K562 (cell line): ENCODE measurements around the gene TMED10. TPM values are rescaled to one million over a fixed set of nuclear protein-coding genes. Genes with fewer than 3 reads are reported as not detected.

ENCODE experiments used
- ATAC-seq: fragments of 200-7000 bp; cut with Tn5 transposase; 3 replicates; pipeline ENCODE4 v1.9.1; 2020; ENCODE audit warnings: moderate library complexity
- BruUV-seq: library from RNA; stranded (reverse); fragments of 400-500 nt; replicated peaks from 2 replicates; lab custom pipeline; 2021; lab: Mats Ljungman, UMichigan
- CTCF ChIA-PET: fragments of 300-600 bp; formaldehyde crosslinking; extraction: SDS; loops from one replicate; lab custom pipeline; 2021; ENCODE audit warnings: low intra/inter-chr PET ratio; lab: Yijun Ruan, JAX
- POLR2A ChIA-PET: fragments of 300-600, 350-650 bp; sonication (Branson Sonifier 250); formaldehyde crosslinking; extraction: SDS; loops from one replicate; lab custom pipeline; 2021; ENCODE audit warnings: antibody characterized with exemption, inconsistent platforms; lab: Yijun Ruan, JAX
- DNase-seq, 4 experiments: peaks; one replicate each; pipeline versions ENCODE4 v3.0.0 to v3.0.0-alpha.2; 2011 to 2018; ENCODE audit warnings: low spot score in 3 of 4, mixed read lengths in 3 of 4; ENCODE audit errors: extremely low read depth in 1 of 4
- FAIRE-seq: peaks from 2 replicates; lab custom pipeline; 2011; peaks lifted over from hg19 to GRCh38; lab: Jason Lieb, UNC
- H2AFZ ChIP-seq: 2 replicates; pipeline ENCODE4 v1.6.0; 2011; ENCODE audit warnings: low read depth, low read length, control low read depth, inconsistent platforms
- H3K27ac ChIP-seq: fragments of 200-600 bp; 3 replicates; pipeline ENCODE4 v1.8.0; 2011; ENCODE audit warnings: low read depth, mild to moderate bottlenecking, control low read depth, inconsistent platforms, low read length, moderate library complexity, mixed read lengths; ENCODE audit errors: extremely low read depth
- H3K27me3 ChIP-seq, 2 experiments: fragments of 300-600 bp in 1 of 2; 2 replicates in 1 of 2; 3 replicates in 1 of 2; pipeline versions ENCODE4 v1.6.0 to v1.8.0; 2011; ENCODE audit warnings: inconsistent platforms in 2 of 2, low read length in 2 of 2, mild to moderate bottlenecking in 1 of 2, mixed read lengths in 1 of 2, moderate library complexity in 1 of 2; ENCODE audit not compliant: control insufficient read depth in 2 of 2, insufficient read depth in 2 of 2
- H3K36me3 ChIP-seq: fragments of 300-600 bp; 3 replicates; pipeline ENCODE4 v1.8.0; 2011; ENCODE audit warnings: mild to moderate bottlenecking, low read length, inconsistent platforms; ENCODE audit not compliant: control insufficient read depth, insufficient read depth
- H3K4me1 ChIP-seq, 2 experiments: fragments of 200-600 bp in 1 of 2; replicated peaks in 1 of 2; 2 replicates in 1 of 2; 3 replicates in 1 of 2; pipeline versions ENCODE4 v1.5.1 to v1.8.0; 2011; ENCODE audit warnings: inconsistent platforms in 2 of 2, low read length in 2 of 2, mild to moderate bottlenecking in 1 of 2, mixed read lengths in 1 of 2, moderate library complexity in 1 of 2; ENCODE audit not compliant: control insufficient read depth in 2 of 2, insufficient read depth in 2 of 2
- H3K4me2 ChIP-seq: 2 replicates; pipeline ENCODE4 v1.6.1; 2011; ENCODE audit warnings: low read length, control low read depth, inconsistent platforms, mixed read lengths; ENCODE audit not compliant: insufficient read depth
- H3K4me3 ChIP-seq: fragments of 200-600 bp; sonication (generic), shearing (Covaris generic); 2 replicates; pipeline ENCODE4 v1.5.1; 2016; ENCODE audit warnings: control low read depth, inconsistent platforms
- H3K79me2 ChIP-seq: fragments of 200-600 bp; 3 replicates; pipeline ENCODE4 v1.8.0; 2011; ENCODE audit warnings: low read length, inconsistent platforms; ENCODE audit not compliant: control insufficient read depth, insufficient read depth
- H3K9ac ChIP-seq, 2 experiments: 2 replicates each; pipeline versions ENCODE4 v1.6.0 to v1.6.1; 2011; ENCODE audit warnings: low read depth in 2 of 2, low read length in 2 of 2, control low read depth in 1 of 2, inconsistent platforms in 1 of 2, mild to moderate bottlenecking in 1 of 2, mixed read lengths in 1 of 2; ENCODE audit not compliant: insufficient read depth in 1 of 2
- H3K9me1 ChIP-seq: one replicate; pipeline ENCODE4 v1.6.0; 2011; ENCODE audit warnings: inconsistent platforms, mild to moderate bottlenecking, low read length, moderate library complexity; ENCODE audit not compliant: control insufficient read depth, insufficient read depth
- H3K9me3 ChIP-seq: replicated peaks from 2 replicates; pipeline ENCODE4 v1.5.1; 2011; ENCODE audit warnings: low read depth, low read length, inconsistent platforms; ENCODE audit not compliant: control insufficient read depth, insufficient read depth
- H4K20me1 ChIP-seq: replicated peaks from 2 replicates; pipeline ENCODE4 v1.6.1; 2011; ENCODE audit warnings: low read length, inconsistent platforms, mixed read lengths; ENCODE audit not compliant: control insufficient read depth, insufficient read depth
- ETV6 ChIP-seq, 3 experiments: fragments of 150-350 bp in 1 of 3; sonication (generic) in 1 of 3; formaldehyde crosslinking in 1 of 3; IDR thresholded peaks; 2 replicates each; pipeline versions ENCODE4 v1.6.1 to v1.8.0; 2014 to 2022; ENCODE audit warnings: borderline replicate concordance in 2 of 3, low read depth in 2 of 3, antibody characterized with exemption in 1 of 3, low read length in 1 of 3, mild to moderate bottlenecking in 1 of 3, missing genetic modification reagents in 1 of 3
- GABPA ChIP-seq: fragments of 200-800 bp; sonication (Bioruptor generic); conservative IDR thresholded peaks from 2 replicates; pipeline ENCODE4 v1.6.1; 2016; ENCODE audit warnings: low read depth, missing genetic modification characterization, missing compliant biosample characterization
- MEIS2 ChIP-seq: fragments of 450-650 bp; IDR thresholded peaks from 2 replicates; pipeline ENCODE4 v1.6.1; 2014; ENCODE audit warnings: mild to moderate bottlenecking; ENCODE audit not compliant: partially characterized antibody
- NUFIP1 ChIP-seq: fragments of 450-650 bp; IDR thresholded peaks from 2 replicates; pipeline ENCODE4 v1.6.1; 2018; ENCODE audit not compliant: partially characterized antibody
- POLR2B ChIP-seq: fragments of 450-650 bp; IDR thresholded peaks from 2 replicates; pipeline ENCODE4 v1.6.1; 2018; ENCODE audit warnings: low read depth; ENCODE audit not compliant: partially characterized antibody
- RBM25 ChIP-seq: fragments of 200-400 bp; formaldehyde crosslinking; IDR thresholded peaks from 2 replicates; pipeline ENCODE4 v1.6.1; 2018; ENCODE audit warnings: low read length, low read depth, moderate library complexity; ENCODE audit not compliant: severe bottlenecking
- SMAD1 ChIP-seq: fragments of 150-350 bp; IDR thresholded peaks from 2 replicates; pipeline ENCODE4 v1.6.1; 2014; ENCODE audit warnings: low read length, low read depth; ENCODE audit not compliant: partially characterized antibody
- SMARCC2 ChIP-seq: fragments of 450-650 bp; IDR thresholded peaks from 2 replicates; pipeline ENCODE4 v1.6.1; 2017; ENCODE audit warnings: antibody characterized with exemption, moderate library complexity, mild to moderate bottlenecking, low read depth
- WGBS: fragments of 100-300 bp; shearing (Covaris generic); methylation state at CpG from one replicate; pipeline ENCODE4 v1.1.6; 2016; ENCODE audit warnings: low coverage, mixed read lengths; ENCODE audit not compliant: insufficient coverage; ENCODE audit errors: missing lambda C conversion rate; 5-methylcytosine and 5-hydroxymethylcytosine counted together
- in situ Hi-C: fragments of 300-500 bp; cut with MboI; formaldehyde crosslinking; loops from 4 replicates; pipeline ENCODE4 v1.15.0; 2018; ENCODE audit warnings: inconsistent platforms, mixed read lengths
- intact Hi-C: fragments of 100-400 bp; cut with micrococcal nuclease; formaldehyde crosslinking; loops from 2 replicates; pipeline ENCODE4 v1.14.2; 2022
- polyA plus RNA-seq, 8 experiments: library from polyadenylated mRNA; depleted of rRNA in 4 of 8; stranded (reverse) in 5 of 8; unstranded in 3 of 8; fragments of >200 nt; fragmentation: Nextera tagmentation in 2 of 8; fragmentation: Illumina TruSeq in 1 of 8; extraction: Ambion mirVana in 2 of 8; extraction: Trizol in 1 of 8; gene quantifications; 2 replicates each; pipeline versions ENCODE4 v1.2.1 to v1.2.3, GENCODE V29; 2011 to 2014; ENCODE audit warnings: inconsistent platforms in 1 of 8, missing spikeins in 1 of 8
- total RNA-seq, 7 experiments: library from RNA; depleted of rRNA in 6 of 7; stranded (reverse); fragments of >200 nt in 6 of 7; fragmentation: Illumina TruSeq in 2 of 7; extraction: Trizol in 2 of 7; gene quantifications; 2 replicates each; pipeline versions ENCODE4 v1.2.1 to v1.2.3, GENCODE V29; 2011 to 2021; ENCODE audit warnings: low replicate concordance in 1 of 7
- TF ChIP-seq, protein P1 (sequence below): fragments of 450-650 bp; IDR thresholded peaks from 2 replicates; pipeline ENCODE4 v1.6.1; 2014; ENCODE audit warnings: low read depth, mild to moderate bottlenecking, moderate library complexity, borderline replicate concordance
- TF ChIP-seq, protein P2 (sequence below): fragments of 450-650 bp; IDR thresholded peaks from 2 replicates; pipeline ENCODE4 v1.6.1; 2018; ENCODE audit warnings: mild to moderate bottlenecking, low read depth; ENCODE audit not compliant: partially characterized antibody
- TF ChIP-seq, protein P3 (sequence below), 2 experiments: fragments of 150-350 bp in 1 of 2; IDR thresholded peaks; 2 replicates each; pipeline ENCODE4 v1.6.1; 2012 to 2016; ENCODE audit warnings: low read depth in 2 of 2, low read length in 2 of 2, mild to moderate bottlenecking in 1 of 2, moderate library complexity in 1 of 2

The TMED10 gene
- total and polyA plus RNA-seq, 9 of the 15 experiments (the other 6 are each of a cell fraction or from before 2014, with no cell fraction given) = 62.2 to 233 (median 124) TPM

DNA sequence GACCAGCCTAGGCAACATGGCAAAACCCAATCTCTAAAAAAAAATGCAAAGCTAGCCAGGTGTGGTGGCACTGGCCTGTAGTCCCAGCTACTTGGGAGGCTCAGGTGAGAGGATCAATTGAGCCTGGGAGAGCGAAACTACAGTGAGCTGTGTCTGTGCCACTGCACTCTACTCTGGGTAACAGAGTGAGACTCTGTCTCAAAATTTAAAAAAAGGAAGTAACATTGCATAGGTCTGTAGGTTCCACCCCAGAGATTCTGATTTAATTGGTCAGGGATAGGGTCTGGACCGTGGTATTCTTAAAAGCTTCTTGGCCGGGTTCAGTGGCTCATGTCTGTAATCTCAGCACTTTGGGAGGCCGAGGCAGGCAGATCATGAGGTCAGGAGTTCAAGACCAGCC is 80.7 kb downstream of the TMED10 start (continued):
- TF ChIP-seq SMARCC2 = no peak
- TF ChIP-seq, all 486 proteins: peak for 0

DNA sequence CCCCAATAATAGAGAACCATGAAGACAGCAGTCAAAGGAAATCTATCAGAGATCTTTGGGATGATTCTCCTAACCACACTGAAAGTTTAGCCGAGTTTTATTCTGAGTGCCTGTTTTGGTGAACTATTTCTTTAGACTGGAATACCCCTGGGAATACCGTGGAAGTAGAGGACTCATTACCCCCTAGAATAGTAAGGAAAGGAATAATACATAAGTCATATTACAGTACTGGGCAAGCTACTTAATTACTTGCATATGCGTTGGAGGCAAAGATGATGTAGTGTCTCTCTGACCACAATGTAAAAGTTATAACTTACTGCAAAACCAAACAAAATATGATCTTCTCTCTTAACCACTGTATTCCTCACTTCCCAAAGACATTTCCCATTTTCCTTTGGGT is 81.5 kb downstream of the TMED10 start:
- BruUV-seq = no TSS peak
- Histone ChIP-seq H3K4me2 (no peak overlapping the region), H3K36me3 (peaks cover 34% of the 10 kb centered on the region), H3K27ac (no peak overlapping the region), H3K4me1 (no peaks in the 10 kb centered on the region), H3K9me3 (no peaks in the 10 kb centered on the region), H3K9ac (no peak overlapping the region), H2AFZ (no peak overlapping the region), H4K20me1 (no peaks in the 10 kb centered on the region), H3K79me2 (no peaks in the 10 kb centered on the region), H3K27me3 (no peaks in the 10 kb centered on the region), H3K9me1 (no peaks in the 10 kb centered on the region), H3K4me3 (no peak overlapping the region)
- in situ Hi-C loops = no loop called here
- FAIRE-seq (no peak), DNase-seq (no peak), ATAC-seq (no peak)
- CTCF ChIA-PET = no interaction called here
- WGBS = 73% methylated on average over 2 of the region's 3 CpGs
- POLR2A ChIA-PET = interaction anchor here (0.6 to 1.1 kb wide), 2 partner anchors 8 to 154 kb away, joined by 3 read pairs; no protein-coding TSS in a partner anchor
- intact Hi-C loops = no loop called here
- TF ChIP-seq POLR2B = no peak
- no peak for TF ChIP-seq RBM25
- TF ChIP-seq, protein P1, sequence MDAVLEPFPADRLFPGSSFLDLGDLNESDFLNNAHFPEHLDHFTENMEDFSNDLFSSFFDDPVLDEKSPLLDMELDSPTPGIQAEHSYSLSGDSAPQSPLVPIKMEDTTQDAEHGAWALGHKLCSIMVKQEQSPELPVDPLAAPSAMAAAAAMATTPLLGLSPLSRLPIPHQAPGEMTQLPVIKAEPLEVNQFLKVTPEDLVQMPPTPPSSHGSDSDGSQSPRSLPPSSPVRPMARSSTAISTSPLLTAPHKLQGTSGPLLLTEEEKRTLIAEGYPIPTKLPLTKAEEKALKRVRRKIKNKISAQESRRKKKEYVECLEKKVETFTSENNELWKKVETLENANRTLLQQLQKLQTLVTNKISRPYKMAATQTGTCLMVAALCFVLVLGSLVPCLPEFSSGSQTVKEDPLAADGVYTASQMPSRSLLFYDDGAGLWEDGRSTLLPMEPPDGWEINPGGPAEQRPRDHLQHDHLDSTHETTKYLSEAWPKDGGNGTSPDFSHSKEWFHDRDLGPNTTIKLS = no peak
- TF ChIP-seq ETV6 (IDR thresholded peaks at IDR 0.05; ENCODE audit: borderline replicate concordance in 1 of 2, low read depth in 2 of 2, low read length in 1 of 2) = no peak
- TF ChIP-seq ETV6 (CRISPR knock-in tag; IDR thresholded peaks at IDR 0.05; ENCODE audit: borderline replicate concordance) = no peak
- TF ChIP-seq, protein P2, sequence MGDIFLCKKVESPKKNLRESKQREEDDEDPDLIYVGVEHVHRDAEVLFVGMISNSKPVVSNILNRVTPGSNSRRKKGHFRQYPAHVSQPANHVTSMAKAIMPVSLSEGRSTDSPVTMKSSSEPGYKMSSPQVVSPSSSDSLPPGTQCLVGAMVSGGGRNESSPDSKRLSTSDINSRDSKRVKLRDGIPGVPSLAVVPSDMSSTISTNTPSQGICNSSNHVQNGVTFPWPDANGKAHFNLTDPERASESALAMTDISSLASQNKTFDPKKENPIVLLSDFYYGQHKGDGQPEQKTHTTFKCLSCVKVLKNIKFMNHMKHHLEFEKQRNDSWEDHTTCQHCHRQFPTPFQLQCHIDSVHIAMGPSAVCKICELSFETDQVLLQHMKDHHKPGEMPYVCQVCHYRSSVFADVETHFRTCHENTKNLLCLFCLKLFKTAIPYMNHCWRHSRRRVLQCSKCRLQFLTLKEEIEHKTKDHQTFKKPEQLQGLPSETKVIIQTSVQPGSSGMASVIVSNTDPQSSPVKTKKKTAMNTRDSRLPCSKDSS = no peak
- TF ChIP-seq, protein P3, sequence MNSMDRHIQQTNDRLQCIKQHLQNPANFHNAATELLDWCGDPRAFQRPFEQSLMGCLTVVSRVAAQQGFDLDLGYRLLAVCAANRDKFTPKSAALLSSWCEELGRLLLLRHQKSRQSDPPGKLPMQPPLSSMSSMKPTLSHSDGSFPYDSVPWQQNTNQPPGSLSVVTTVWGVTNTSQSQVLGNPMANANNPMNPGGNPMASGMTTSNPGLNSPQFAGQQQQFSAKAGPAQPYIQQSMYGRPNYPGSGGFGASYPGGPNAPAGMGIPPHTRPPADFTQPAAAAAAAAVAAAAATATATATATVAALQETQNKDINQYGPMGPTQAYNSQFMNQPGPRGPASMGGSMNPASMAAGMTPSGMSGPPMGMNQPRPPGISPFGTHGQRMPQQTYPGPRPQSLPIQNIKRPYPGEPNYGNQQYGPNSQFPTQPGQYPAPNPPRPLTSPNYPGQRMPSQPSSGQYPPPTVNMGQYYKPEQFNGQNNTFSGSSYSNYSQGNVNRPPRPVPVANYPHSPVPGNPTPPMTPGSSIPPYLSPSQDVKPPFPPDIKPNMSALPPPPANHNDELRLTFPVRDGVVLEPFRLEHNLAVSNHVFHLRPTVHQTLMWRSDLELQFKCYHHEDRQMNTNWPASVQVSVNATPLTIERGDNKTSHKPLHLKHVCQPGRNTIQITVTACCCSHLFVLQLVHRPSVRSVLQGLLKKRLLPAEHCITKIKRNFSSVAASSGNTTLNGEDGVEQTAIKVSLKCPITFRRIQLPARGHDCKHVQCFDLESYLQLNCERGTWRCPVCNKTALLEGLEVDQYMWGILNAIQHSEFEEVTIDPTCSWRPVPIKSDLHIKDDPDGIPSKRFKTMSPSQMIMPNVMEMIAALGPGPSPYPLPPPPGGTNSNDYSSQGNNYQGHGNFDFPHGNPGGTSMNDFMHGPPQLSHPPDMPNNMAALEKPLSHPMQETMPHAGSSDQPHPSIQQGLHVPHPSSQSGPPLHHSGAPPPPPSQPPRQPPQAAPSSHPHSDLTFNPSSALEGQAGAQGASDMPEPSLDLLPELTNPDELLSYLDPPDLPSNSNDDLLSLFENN (IDR thresholded peaks at IDR 0.05; ENCODE audit: low read depth in 2 of 2, low read length in 2 of 2) = no peak
- no peak for TF ChIP-seq SMAD1
- TF ChIP-seq MEIS2 = no peak
- no peak for TF ChIP-seq NUFIP1
- TF ChIP-seq GABPA (tag) = no peak
